ACC112 (cell line): ENCODE data around the gene MAPK6.
"Not testable (repeated sequence)": the region's sequence is repeated elsewhere in the genome, so short reads cannot be mapped to it uniquely, and the experiment has no call there.

Experiments
- H2AFZ ChIP-seq: fragments of 200-600 bp; sonication (generic); one replicate; pipeline ENCODE4 v1.6.0; 2017; ENCODE audit warnings: antibody characterized with exemption, low read length; ENCODE audit not compliant: unreplicated experiment
- H3K27ac ChIP-seq: fragments of 200-600 bp; sonication (generic); 2 replicates; pipeline ENCODE4 v1.5.1; 2014; ENCODE audit warnings: low read depth, mild to moderate bottlenecking, antibody characterized with exemption, low read length, moderate library complexity
- H3K27me3 ChIP-seq: fragments of 200-600 bp; sonication (generic); 2 replicates; pipeline ENCODE4 v1.6.1; 2014; ENCODE audit warnings: mild to moderate bottlenecking, antibody characterized with exemption, low read length, moderate library complexity, mixed read lengths; ENCODE audit not compliant: insufficient read depth
- H3K36me3 ChIP-seq: fragments of 200-600 bp; sonication (generic); 2 replicates; pipeline ENCODE4 v1.6.1; 2016; ENCODE audit warnings: mild to moderate bottlenecking, antibody characterized with exemption, low read length, moderate library complexity, mixed read lengths; ENCODE audit not compliant: insufficient read depth
- H3K4me1 ChIP-seq: fragments of 200-600 bp; sonication (generic); one replicate; pipeline ENCODE4 v1.6.1; 2016; ENCODE audit warnings: low read length, mixed read lengths; ENCODE audit not compliant: insufficient read depth, unreplicated experiment, control insufficient read depth
- H3K4me3 ChIP-seq: fragments of 200-600 bp; sonication (generic); 2 replicates; pipeline ENCODE4 v1.5.1; 2014; ENCODE audit warnings: mild to moderate bottlenecking, low read depth, low read length
- H3K79me2 ChIP-seq: fragments of 200-600 bp; sonication (generic); one replicate; pipeline ENCODE4 v1.6.0; 2016; ENCODE audit warnings: low read length; ENCODE audit not compliant: control insufficient read depth, unreplicated experiment, insufficient read depth

Gene MAPK6

DNA sequence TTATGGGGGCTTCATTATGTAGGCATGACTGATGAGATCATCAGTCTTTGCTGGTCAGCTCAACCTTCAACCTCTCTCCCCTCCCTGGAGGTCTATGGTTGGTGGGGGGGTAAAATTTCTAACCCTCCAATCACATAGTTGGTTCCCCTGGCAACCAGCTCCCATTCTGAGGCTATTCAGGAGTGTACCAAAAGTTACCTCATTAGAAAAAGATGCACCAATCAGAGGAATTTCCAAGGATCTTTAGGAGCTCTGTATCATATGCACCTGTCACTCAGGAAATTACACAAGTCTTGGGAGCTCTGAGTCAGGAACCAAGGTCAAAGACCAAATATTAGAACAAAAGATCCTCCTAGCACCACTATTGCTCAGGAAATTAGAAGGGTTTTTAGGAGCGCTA, 26.1 kb upstream of the MAPK6 start:
- no peaks in the 10 kb centered on the region for H3K27me3 ChIP-seq
- H3K79me2 ChIP-seq = no peaks in the 10 kb centered on the region
- peaks cover 11% of the 10 kb centered on the region for H3K4me1 ChIP-seq
- no peak overlapping the region for H2AFZ ChIP-seq
- H3K27ac ChIP-seq = no peak overlapping the region
- H3K36me3 ChIP-seq = no peaks in the 10 kb centered on the region
- H3K4me3 ChIP-seq = no peak overlapping the region

DNA sequence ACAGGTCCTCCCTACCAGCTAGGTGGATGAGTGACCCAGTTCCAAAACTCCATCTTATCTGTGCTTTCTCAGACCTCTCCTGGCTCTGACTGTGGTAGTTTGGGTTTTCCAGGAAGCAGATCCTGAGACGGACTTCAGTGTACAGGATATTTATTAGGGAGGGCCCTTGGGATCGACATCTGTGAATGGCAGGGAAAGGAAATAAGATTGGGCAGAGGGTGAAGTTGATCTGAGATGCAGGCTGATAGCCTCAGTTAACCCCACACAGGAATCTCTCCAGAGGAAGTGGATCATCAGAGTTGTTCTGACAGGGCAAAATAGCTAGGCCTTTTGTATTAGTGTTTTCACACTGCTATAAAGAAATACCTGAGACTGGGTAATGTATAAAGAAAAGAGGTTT, 16.7 kb upstream of the MAPK6 start:
- peaks cover 16% of the 10 kb centered on the region for H3K4me1 ChIP-seq

DNA sequence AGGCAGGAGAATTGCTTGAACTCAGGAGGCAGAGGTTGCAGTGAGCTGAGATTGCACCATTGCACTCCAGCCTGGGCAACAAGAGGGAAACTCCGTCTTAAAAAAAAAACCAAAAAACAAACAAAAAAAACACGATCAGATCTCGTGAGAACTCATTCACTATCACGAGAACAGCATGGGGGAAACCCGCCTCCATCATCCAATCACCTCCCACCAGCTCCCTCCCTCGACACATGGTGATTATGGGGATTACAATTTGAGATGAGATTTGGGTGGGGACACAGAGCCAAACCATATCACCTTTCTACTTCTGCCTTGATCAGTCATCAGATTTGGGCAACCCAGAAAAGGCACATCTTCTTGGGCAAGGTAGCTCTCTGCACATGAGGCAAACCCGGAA, 15.9 kb upstream of the MAPK6 start:
- H3K4me1 ChIP-seq = peaks cover 16% of the 10 kb centered on the region
- H3K4me3 ChIP-seq, H2AFZ ChIP-seq, H3K27ac ChIP-seq, H3K27me3 ChIP-seq, H3K79me2 ChIP-seq, H3K36me3 ChIP-seq: not testable (repeated sequence)

More for the DNA sequence above, 16.7 kb upstream of the MAPK6 start:
- no peak overlapping the region for H3K4me3 ChIP-seq
- no peaks in the 10 kb centered on the region for H3K79me2 ChIP-seq
- no peaks in the 10 kb centered on the region for H3K27me3 ChIP-seq
- no peaks in the 10 kb centered on the region for H3K36me3 ChIP-seq
- H3K27ac ChIP-seq = no peak overlapping the region
- H2AFZ ChIP-seq = no peak overlapping the region

DNA sequence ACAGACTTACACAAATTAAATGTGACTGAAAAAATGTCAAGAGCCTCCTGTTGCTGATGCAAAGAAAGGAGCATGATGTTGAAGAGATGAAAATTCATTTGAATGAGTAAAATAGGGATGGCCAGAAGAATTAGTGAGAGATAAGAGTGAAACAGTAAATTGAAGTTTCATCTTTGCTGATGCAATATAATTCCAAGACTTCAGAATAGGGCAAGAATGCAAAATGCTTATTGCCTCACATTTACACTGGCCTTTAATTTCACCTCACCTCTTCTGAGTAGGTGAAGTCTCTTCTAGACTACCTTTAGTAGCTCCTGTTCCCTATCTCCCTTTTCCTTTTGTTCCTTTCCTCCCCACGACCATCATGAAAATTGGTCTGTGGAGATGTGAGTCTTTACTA, 15.3 kb upstream of the MAPK6 start:
- H3K4me3 ChIP-seq = no peak overlapping the region
- no peak overlapping the region for H3K27ac ChIP-seq
- H3K4me1 ChIP-seq = peaks cover 16% of the 10 kb centered on the region
- no peaks in the 10 kb centered on the region for H3K27me3 ChIP-seq
- no peak overlapping the region for H2AFZ ChIP-seq
- H3K36me3 ChIP-seq = no peaks in the 10 kb centered on the region
- H3K79me2 ChIP-seq = no peaks in the 10 kb centered on the region

DNA sequence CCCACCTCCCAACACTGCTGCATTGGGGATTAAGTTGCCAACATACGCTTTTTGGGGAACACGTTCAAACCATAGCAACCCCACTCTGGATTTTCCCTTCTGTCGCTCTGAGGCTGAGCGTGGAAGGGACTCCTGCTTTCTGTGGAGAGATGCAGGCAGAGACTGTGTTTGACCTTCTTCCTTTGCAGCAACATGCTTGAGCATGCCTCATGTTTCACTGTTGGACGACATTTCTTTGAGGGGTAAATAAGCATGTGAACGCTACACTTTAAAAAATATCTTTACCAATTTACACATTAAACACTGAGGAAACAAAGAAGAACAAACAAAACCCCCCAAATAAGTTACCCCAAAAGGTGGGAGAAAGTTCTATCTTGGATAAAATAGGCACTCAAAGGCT, 14.2 kb upstream of the MAPK6 start:
- peaks cover 16% of the 10 kb centered on the region for H3K4me1 ChIP-seq
- no peaks in the 10 kb centered on the region for H3K79me2 ChIP-seq
- no peaks in the 10 kb centered on the region for H3K36me3 ChIP-seq
- no peak overlapping the region for H2AFZ ChIP-seq
- no peak overlapping the region for H3K4me3 ChIP-seq
- no peak overlapping the region for H3K27ac ChIP-seq
- H3K27me3 ChIP-seq = no peaks in the 10 kb centered on the region

DNA sequence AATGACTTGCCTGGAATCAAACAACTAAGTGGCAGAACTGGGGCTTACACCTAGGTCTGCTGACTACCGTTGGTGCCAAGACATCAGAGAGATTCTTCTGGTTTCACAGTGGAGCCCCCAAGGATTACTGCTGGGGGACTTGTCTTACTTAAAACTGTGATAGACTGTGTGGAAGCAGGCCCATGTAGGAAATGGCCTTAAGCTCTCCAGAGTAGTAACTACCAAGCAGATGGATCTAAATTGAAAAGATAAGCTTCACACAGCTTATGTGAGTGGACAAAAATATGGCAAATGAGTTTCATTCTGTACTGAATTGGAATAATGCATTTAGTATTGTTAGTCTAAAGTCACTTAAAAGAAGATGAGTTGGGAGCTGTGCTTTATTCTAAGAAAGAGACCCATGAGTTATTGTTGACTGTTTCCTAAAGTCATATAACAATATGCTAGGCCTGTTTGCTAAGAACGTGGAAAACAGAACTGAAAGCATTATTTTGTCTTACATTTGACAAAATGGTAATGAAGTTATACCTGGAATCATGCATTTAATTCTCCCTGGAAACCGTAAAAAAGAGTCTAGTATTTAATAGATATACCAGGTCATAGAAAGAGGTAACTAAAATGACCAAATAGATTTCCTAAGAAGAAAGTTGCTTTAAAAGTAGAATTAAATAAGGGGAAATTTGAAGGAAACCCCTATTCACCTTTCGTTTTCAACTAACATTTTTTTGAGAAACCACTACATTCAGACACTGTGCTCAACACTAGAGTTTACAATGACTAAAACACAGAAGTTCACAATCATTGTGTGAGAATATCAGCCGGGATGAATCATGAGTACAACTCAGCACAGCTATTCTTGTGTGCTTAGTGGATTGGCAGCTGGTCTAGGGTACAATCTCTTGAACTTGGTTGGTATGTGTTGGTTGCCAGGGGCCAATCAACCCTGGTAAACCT, 13.0 kb upstream of the MAPK6 start:
- Histone ChIP-seq H3K4me1 (peaks cover 22% of the 10 kb centered on the region), H3K27me3 (no peaks in the 10 kb centered on the region), H3K36me3 (no peaks in the 10 kb centered on the region), H3K4me3 (no peak overlapping the region), H3K27ac (peak overlapping the region; percentile 48), H2AFZ (peak overlapping the region; percentile 29), H3K79me2 (no peaks in the 10 kb centered on the region)

DNA sequence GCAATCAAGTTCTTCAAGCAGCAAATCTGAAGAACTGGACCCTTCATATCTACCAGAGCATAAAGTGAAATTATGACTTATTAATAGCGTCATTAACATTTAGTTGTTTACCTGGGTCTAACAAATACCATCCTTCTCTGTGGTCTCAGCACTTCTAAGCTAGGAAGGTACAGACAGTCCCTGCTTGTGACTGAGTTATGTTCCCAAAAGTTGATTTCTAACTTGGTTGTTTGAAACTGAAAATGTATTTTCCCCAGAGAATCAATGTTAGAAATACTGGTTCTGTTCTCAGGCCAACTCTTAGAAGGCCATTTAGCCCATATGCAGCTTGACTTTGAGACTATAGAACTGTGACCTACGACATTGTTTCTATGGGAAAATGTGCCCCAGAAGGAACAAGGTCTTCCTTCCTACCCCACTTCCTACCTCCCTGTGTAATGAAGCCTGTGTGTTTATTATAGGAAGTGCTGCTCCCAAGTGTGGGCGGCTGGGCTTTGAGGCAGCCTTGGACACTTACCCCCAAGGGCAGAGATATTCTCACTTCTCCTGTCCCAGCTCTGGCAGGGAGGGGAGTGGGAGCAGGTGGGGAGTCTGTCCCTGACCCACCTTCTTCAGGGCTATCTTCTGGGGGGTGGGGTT, 12.2 kb upstream of the MAPK6 start:
- Histone ChIP-seq H3K4me3 (no peak overlapping the region), H3K79me2 (no peaks in the 10 kb centered on the region), H3K27ac (peak overlapping the region; percentile 45), H3K4me1 (peaks cover 30% of the 10 kb centered on the region), H3K27me3 (no peaks in the 10 kb centered on the region), H2AFZ (no peak overlapping the region), H3K36me3 (no peaks in the 10 kb centered on the region)

DNA sequence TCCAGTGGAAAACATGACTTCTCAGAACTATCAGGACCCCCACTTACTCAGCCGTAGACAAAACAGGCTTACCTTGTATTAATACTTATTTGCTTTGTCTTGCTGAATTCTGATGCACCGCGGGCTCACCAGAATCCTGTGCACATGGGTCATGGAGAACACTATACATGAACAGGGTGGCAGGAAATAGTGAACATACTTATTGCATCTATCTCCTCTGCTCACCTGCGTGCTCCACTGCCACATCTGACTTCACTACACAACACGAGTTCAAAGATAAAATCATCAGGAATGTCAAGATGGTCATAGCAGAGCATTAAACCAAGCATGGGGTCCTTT, 10.7 kb upstream of the MAPK6 start:
- no peaks in the 10 kb centered on the region for H3K79me2 ChIP-seq
- H3K4me3 ChIP-seq = no peak overlapping the region
- H2AFZ ChIP-seq = no peak overlapping the region
- H3K4me1 ChIP-seq = peaks cover 41% of the 10 kb centered on the region
- H3K27ac ChIP-seq = no peak overlapping the region
- no peaks in the 10 kb centered on the region for H3K27me3 ChIP-seq
- H3K36me3 ChIP-seq = no peaks in the 10 kb centered on the region

DNA sequence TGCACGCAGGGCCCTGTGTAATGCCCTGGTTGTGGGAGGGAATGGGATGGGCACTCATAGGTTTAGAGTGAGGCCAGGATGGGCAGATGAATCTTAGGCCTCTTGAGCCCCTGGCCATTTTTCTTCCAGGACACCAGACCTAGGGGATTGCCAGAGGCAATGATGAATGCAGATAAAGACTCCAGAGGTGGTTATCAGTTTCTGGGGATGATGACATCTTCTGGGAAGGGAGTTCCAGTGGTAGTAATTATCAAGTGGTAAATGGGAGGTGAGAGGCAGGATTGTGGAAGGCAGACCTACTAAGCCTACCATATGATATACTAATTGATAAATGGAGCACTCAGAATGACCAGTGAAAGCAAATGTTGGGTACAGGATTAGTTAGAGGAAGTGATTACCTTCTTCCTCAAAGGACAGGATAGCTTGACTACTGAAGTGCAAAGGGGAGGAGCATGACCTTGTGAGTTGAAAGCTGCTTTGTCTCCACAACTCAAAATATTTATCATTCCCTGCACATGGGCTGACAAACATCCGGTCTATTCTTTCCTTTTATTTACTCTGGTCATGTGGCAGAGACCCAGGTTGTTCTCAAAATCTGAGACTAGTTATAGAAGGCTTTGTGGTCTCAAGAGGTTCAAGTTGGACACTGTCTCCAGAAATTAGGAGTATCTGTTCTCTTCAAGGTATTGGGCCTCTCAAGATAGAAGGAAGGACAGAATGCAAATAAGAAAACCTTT, 10.2 kb upstream of the MAPK6 start:
- Histone ChIP-seq H3K27ac (no peak overlapping the region), H3K36me3 (no peaks in the 10 kb centered on the region), H2AFZ (no peak overlapping the region), H3K4me1 (peaks cover 46% of the 10 kb centered on the region), H3K79me2 (no peaks in the 10 kb centered on the region), H3K27me3 (no peaks in the 10 kb centered on the region), H3K4me3 (no peak overlapping the region)

DNA sequence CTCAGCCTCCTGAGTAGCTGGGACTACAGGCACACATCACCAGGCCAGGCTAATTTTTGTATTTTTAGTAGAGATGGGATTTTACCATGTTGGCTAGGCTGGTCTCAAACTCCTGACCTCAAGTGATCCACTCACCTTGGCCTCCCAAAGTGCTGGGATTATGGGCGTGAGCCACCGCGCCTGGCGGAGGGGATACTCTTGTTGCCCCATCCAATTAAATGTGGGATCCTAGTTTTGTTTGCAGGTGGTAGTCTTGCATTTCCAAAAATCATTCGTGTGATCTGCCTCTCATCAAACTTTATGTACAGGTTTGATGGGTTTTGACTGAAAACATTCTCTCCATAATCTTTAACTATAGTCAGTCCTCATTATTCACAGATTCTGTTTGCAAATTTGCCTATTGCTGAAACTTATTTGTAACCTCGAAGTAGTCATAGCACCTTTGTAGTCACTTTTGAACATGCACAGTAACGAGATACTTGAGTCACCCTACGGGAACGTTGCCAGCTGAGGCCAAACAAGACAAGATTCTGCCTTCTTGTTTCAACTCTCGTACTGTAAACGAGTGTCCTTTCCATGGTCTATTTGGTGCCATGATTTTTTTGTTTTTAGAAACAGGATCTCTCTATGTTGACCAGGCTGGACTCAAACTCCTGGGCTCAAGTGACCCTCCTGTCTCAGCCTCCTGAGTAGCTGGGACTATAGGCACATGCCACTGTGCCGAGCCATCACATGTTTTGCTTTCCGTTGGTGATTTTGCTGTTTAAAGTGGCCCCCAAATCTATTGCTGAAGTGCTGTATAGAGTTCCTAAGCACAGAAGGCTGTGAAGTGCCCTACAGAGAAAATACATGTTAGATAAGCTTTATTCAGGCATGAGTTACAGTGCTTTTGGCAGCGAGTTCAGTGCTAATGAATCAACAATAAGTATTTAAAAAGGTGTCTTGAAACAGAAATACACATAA, 8.1 kb upstream of the MAPK6 start:
- H2AFZ ChIP-seq = peak overlapping the region; percentile 47
- H3K27me3 ChIP-seq = no peaks in the 10 kb centered on the region
- H3K4me3 ChIP-seq = peak overlapping the region; percentile 27; the same call in 1 of the 2 replicates
- no peaks in the 10 kb centered on the region for H3K36me3 ChIP-seq
- peaks cover 43% of the 10 kb centered on the region for H3K4me1 ChIP-seq
- peak overlapping the region; percentile 59 for H3K27ac ChIP-seq
- no peaks in the 10 kb centered on the region for H3K79me2 ChIP-seq
